SH-SY5Y (cell line): ENCODE results near the gene DMBX1.

ENCODE experiments used
- GATA2 ChIP-seq: IDR thresholded peaks from 2 replicates; pipeline ENCODE4 v1.6.1; 2011; ENCODE audit warnings: mild to moderate bottlenecking, low read depth, low read length
- GATA3 ChIP-seq: IDR thresholded peaks from 2 replicates; pipeline ENCODE4 v1.6.1; 2011; ENCODE audit warnings: low read depth, mild to moderate bottlenecking, low read length, moderate library complexity

GRCh38 chr1:46481961-46482360 lies 7.7 kb upstream of the DMBX1 start:
- TF ChIP-seq GATA3 (no peak), GATA2 (no peak)
